Measurements from ENCODE around the gene SUSD3.

- TF ChIP-seq, protein P1, sequence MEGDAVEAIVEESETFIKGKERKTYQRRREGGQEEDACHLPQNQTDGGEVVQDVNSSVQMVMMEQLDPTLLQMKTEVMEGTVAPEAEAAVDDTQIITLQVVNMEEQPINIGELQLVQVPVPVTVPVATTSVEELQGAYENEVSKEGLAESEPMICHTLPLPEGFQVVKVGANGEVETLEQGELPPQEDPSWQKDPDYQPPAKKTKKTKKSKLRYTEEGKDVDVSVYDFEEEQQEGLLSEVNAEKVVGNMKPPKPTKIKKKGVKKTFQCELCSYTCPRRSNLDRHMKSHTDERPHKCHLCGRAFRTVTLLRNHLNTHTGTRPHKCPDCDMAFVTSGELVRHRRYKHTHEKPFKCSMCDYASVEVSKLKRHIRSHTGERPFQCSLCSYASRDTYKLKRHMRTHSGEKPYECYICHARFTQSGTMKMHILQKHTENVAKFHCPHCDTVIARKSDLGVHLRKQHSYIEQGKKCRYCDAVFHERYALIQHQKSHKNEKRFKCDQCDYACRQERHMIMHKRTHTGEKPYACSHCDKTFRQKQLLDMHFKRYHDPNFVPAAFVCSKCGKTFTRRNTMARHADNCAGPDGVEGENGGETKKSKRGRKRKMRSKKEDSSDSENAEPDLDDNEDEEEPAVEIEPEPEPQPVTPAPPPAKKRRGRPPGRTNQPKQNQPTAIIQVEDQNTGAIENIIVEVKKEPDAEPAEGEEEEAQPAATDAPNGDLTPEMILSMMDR (conservative IDR thresholded peaks at IDR 0.05; ENCODE audit: low read depth, low read length) = no peak
- TF ChIP-seq MAFK (IDR thresholded peaks at IDR 0.05; ENCODE audit: low read depth, low read length) (no peak), MXI1 (IDR thresholded peaks at IDR 0.05; ENCODE audit: borderline replicate concordance, low read depth, low read length) (no peak), POLR2A (IDR thresholded peaks at IDR 0.05; ENCODE audit: low read depth, low read length) (no peak), FOS (IDR thresholded peaks at IDR 0.05; ENCODE audit: low read depth, low read length) (no peak), RAD21 (IDR thresholded peaks at IDR 0.05; ENCODE audit: low read length) (no peak), RFX5 (IDR thresholded peaks at IDR 0.05; ENCODE audit: low read depth, low read length) (no peak), CHD1 (IDR thresholded peaks at IDR 0.05; ENCODE audit: low read depth, low read length) (no peak), BHLHE40 (IDR thresholded peaks at IDR 0.05; ENCODE audit: low read depth, low read length) (no peak)
- TF ChIP-seq, protein P2, sequence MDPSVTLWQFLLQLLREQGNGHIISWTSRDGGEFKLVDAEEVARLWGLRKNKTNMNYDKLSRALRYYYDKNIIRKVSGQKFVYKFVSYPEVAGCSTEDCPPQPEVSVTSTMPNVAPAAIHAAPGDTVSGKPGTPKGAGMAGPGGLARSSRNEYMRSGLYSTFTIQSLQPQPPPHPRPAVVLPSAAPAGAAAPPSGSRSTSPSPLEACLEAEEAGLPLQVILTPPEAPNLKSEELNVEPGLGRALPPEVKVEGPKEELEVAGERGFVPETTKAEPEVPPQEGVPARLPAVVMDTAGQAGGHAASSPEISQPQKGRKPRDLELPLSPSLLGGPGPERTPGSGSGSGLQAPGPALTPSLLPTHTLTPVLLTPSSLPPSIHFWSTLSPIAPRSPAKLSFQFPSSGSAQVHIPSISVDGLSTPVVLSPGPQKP (IDR thresholded peaks at IDR 0.05; ENCODE audit: borderline replicate concordance, low read depth, low read length) = no peak
Measured at GRCh38 chr9:93108291-93109041, 50.0 kb downstream of the SUSD3 start.
